HG03521 (cell line): ENCODE data around the gene MYO5A.

Experiments used
- ATAC-seq: cut with Tn5 transposase; IDR thresholded peaks from one replicate; pipeline ENCODE4 v1.9.1; 2021; ENCODE audit warnings: mild to moderate bottlenecking, moderate library complexity; ENCODE audit not compliant: unreplicated experiment

Gene MYO5A

DNA sequence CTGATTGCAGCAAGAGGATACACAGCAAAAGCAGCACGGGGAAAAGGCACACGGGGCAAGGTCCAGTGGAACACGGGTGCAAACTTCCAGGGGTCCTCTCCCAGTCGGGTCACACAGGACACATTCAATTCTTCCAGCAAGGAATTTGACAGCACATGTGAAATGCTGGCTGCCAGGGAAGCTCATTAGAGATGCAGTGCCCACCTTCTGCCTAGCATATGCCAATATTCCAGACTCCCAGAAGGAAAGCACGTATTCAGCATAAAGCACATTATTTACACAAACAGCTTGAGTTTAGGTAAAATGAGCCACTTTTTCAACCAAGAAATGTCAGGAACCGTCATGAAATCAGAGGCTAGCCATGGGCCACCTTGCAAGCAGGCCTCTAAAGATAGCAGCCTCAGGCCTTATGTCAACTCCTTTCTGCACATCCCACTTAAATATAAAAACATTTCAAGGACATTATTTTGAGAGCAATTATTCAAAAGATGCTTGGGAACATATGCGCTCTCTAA is 252.4 kb downstream of the MYO5A start:
- no peak for ATAC-seq

DNA sequence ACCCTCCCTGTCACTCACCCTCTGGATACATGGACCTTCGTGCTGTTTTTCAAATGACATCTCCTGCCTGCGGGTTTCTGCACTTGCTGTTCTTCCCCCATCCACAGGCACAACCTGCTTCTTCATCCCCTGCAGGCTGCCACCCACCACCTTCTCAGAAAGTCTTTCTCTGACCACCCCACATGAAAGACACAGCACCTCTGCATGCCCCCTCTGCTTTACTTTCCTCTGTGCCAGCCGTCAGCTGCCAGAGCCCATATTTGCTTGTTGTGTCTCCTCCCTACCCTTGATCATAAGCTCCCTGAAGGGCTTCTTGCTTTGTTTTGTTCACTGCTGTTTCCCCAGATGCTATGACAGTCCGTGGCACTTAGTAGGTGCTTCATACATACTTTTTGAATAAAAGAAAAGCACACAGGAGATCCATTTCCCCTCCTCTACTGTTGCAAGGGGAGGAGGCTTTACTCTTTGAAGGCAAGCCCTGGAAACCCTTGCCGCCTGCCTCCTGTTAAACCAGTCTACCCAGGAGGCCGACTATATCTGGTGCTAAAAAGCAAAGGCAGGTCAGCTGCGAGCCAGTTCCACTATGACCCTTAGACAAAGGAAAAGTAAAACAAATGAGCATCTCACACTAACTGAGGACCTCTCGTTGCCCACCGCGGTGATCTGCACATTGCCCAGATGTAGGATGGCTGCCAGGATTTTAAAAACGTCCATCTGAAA is 265.0 kb downstream of the MYO5A start:
- no peak for ATAC-seq

DNA sequence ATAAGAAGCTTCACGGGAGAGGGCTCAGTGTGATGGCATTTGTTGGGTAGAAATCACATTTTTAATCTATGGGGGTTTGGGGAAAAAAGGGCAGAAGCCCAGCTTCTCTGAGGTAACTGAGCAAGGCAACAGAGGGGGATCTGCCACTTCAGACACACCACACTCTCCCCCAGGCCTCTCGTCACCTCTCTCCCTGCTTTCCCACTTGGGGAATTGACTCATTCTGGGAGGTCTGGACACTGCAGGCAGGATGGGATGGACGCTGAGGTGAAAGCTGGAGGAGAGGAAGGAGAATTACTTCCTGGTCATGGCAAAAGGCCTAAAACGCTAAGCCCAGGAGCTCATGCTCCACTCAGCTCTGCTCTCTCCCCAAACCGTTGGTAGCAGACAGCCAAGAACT is 266.3 kb downstream of the MYO5A start:
- ATAC-seq = no peak

DNA sequence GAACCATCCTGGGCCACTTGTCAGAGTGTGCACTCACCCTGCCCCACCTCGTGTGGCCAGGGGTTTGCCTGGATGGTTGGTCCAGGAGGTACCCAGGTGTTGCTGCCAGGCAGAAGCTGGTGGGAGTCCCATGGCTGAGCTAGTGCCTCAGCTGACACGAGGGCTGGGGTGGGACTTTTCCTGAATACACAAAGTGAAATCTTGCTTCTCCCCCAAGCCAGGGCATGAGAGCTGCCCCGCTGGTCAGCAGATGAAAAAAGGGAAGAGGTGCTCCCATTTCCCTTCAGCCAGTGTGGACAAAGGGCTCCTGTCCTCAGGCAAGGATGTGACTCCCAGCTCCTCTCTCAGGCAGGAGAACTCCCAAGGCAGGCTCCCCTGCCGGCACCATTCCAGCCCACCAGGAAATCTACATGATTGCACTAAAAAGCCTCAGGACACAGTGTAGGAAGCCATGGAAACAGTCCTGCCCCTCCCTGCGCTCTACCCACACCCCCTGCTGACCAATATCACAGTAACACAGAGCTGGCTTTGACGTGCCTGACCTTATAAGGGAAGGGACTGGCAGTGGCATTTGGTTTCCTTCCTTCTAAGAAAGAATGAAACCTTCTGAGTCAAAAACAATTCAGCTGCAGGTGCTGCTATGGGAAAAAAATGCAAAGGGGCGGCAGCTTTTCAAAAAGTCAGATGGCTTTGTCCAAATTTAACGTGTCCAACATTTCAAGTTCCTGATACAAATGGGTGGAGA is 267.0 kb downstream of the MYO5A start:
- peak; percentile 96 for ATAC-seq

DNA sequence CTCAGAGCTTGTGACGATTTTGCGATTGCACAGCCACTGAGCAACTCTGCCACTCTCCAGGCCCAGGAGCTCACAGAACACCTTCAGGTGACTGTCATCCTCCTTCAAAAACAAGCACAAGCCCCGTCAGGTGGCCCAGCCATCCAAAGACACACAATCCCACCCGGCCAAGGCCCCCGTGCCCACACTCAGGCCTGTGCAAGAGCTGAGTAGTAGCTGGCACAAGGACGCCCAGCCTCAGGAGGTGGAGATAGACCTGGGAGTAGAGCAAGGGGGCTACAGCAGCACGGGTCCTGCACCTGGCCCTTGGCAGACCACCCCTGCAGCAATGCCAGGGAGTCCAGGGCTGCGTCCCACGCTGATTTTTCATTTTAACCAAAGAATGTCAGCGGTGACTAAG is 267.7 kb downstream of the MYO5A start:
- no peak for ATAC-seq

DNA sequence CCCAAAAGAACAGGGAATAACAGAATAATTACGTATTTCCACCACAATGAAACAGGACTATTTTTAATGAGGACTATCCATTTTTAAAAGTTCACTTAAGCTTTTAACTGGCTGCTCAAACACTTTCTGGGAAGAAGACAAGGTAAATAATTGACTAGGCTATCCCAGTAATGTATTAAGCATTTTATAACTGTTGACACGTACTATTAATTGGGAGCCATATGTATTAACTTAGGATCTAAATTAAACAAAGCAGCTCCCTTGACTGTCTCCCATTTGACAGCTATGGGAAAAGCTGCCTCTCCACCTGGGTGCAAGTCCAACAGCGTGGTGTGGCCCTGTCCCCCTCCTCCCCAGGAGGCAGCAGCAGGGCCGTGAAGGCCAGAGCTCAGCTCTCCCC is 269.2 kb downstream of the MYO5A start:
- no peak for ATAC-seq

DNA sequence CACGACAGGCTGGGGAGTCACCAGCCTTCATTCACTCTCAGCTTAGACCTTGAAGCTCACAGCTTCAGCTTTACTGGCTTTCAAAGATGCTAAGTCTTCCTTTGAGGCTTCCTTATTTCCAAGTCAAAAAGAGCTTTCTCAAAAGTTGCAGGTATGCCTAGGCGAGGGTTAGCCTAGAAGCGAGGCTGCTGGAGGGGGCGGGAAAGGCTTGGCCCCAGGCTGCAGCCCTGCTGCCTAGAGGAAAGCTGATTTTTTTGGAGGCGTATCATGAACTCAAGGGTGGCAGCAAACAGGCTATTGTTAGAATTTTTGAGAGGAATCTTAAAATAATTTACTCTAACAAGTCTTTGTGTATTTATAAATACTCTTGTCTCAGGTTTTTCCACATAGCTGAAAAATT is 270.2 kb downstream of the MYO5A start:
- no peak for ATAC-seq

DNA sequence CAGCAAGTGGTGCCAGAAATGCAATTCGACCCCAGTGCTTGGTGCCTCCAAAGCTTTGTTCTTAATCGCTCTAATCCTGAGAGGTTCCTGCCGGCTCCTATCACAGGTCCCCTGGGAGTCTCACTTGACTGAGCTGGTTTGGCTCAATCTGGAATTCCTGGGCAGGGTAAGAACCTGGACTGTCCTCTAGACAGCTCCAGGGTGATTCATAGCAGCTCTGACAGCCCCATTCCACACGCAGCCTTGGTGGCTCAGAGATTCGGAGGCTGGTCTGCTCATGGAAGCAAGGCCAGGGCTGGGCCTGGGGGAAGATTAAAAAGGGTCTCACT is 271.0 kb downstream of the MYO5A start:
- ATAC-seq = no peak
